Stimulated activated naive CD8-positive, alpha-beta T cell treated with anti-CD3 and anti-CD28 coated beads, Interleukin-15, amount 100 ng/mL, for 72 hours (primary cell): ENCODE data around the gene ATP5ME.
"Not testable (repeated sequence)": the region's sequence is repeated elsewhere in the genome, so short reads cannot be mapped to it uniquely, and the experiment has no call there.

Experiments
- ATAC-seq: fragments of 150-1000 bp; cut with Tn5 transposase; 2 replicates; pipeline ENCODE4 v1.10.0; 2021; ENCODE audit warnings: mild to moderate bottlenecking, moderate library complexity
- DNase-seq, 2 donors: peaks; one replicate each; pipeline ENCODE4 v3.0.0; 2021 to 2022
- H3K27ac Mint-ChIP-seq, 2 donors: one replicate each; pipeline ENCODE4 v1.8.0; 2022; ENCODE audit warnings: mild to moderate bottlenecking in 2 of 2, mixed read lengths in 2 of 2, moderate library complexity in 2 of 2
- H3K27me3 Mint-ChIP-seq: one replicate; pipeline ENCODE4 v1.8.0; 2022; ENCODE audit warnings: mixed read lengths
- H3K4me1 Mint-ChIP-seq: one replicate; pipeline ENCODE4 v1.8.0; 2022; ENCODE audit warnings: mild to moderate bottlenecking, mixed read lengths
- H3K4me3 Mint-ChIP-seq, 2 donors: one replicate each; pipeline ENCODE4 v1.8.0; 2022; ENCODE audit warnings: mild to moderate bottlenecking in 2 of 2, mixed read lengths in 2 of 2, moderate library complexity in 1 of 2
- H3K9me3 Mint-ChIP-seq, 2 donors: one replicate each; pipeline ENCODE4 v1.8.0; 2022; ENCODE audit warnings: mixed read lengths in 2 of 2

Gene ATP5ME

GRCh38 chr4:680928-681645, 7.0 kb upstream of the ATP5ME start:
- peak overlapping the region; percentile 67 to 76 for H3K4me3 Mint-ChIP-seq
- peaks cover 43% of the 10 kb centered on the region for H3K4me1 Mint-ChIP-seq
- DNase-seq: peak; percentile 60 to 75
- H3K27me3 Mint-ChIP-seq: peaks cover 17% of the 10 kb centered on the region
- H3K27ac Mint-ChIP-seq: peak overlapping the region; percentile 34 to 46
- no peaks in the 10 kb centered on the region for H3K9me3 Mint-ChIP-seq
- peak; percentile 68 for ATAC-seq

DNA sequence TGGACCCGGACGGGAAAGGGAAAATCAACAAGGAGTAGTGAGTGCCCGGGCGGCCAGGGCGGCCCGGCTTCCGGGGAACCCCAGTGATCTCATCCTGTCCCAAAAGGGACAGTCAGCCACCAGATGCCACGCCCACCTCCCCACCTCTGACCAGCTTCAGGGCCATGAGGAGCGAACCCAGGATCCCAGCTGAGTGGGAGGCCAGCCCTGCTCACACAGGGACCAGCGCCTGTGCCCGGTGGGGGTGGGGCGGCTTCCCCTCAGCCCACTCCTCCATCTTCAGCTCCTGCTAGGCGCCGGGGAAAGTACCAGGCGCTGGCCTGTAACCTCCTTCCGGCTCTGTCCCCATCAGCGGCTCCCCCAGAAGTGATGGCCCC, 6.5 kb upstream of the ATP5ME start:
- H3K27ac Mint-ChIP-seq: peak overlapping the region; percentile 42 to 46
- H3K4me1 Mint-ChIP-seq: peaks cover 49% of the 10 kb centered on the region

GRCh38 chr4:680091-680490, 6.0 kb upstream of the ATP5ME start:
- DNase-seq: no peak
- Mint-ChIP-seq H3K27ac (peak overlapping the region in 1 of 2 donors; percentile 66), H3K27me3 (peaks cover 10% of the 10 kb centered on the region), H3K9me3 (no peaks in the 10 kb centered on the region), H3K4me1 (peaks cover 53% of the 10 kb centered on the region), H3K4me3 (peak overlapping the region; percentile 67 to 76)
- ATAC-seq: no peak

More for the DNA sequence above, 6.5 kb upstream of the ATP5ME start:
- Mint-ChIP-seq H3K27me3 (peaks cover 15% of the 10 kb centered on the region), H3K9me3 (no peaks in the 10 kb centered on the region), H3K4me3 (peak overlapping the region; percentile 67 to 76)
- peak; percentile 31 for ATAC-seq
- peak in 1 of 2 donors; percentile 40 for DNase-seq

DNA sequence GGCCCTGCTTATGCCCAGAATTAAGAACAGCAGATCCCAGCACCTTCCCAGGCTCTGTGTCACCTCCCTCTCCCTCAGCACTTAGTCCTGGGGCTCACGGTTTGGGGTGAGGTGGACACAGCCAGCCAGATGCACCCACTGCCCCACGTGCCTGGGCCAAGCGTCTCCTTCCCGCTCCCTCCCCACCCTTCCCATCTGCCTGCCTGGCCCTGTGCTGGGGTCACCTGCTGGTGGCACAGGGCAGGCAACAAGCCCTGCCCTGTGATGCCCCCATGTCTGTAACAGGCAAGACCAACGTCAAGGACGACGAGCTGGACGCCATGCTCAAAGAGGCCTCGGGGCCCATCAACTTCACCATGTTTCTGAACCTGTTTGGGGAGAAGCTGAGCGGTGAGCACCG, 5.6 kb upstream of the ATP5ME start:
- peaks cover 6% of the 10 kb centered on the region for H3K27me3 Mint-ChIP-seq
- H3K4me1 Mint-ChIP-seq: peaks cover 54% of the 10 kb centered on the region
- peak overlapping the region; percentile 8 to 29 for H3K4me3 Mint-ChIP-seq
- DNase-seq (no peak), ATAC-seq (no peak)
- H3K27ac Mint-ChIP-seq: peak overlapping the region in 1 of 2 donors; percentile 66
- H3K9me3 Mint-ChIP-seq: no peaks in the 10 kb centered on the region

DNA sequence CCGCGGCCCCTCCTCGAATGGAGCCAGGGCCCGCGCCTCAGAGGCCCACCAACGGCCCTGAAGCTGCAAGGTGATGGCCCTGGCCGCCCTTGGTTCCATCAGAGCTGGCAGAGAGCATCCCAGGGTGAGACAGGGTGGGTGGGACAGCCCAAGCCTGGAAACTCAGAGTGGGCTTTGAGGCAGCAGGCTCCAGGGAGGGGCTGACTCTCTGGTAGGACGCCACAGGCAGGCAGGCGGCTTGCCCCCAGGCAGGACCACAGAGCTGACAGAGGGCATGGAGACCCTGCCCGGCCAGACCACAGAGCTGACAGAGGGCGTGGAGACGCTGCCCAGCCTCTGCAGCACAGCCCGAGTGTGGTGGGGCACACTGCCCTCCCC, 5.0 kb upstream of the ATP5ME start:
- Mint-ChIP-seq H3K4me1 (peaks cover 54% of the 10 kb centered on the region), H3K4me3 (no peak overlapping the region), H3K27me3 (peaks cover 6% of the 10 kb centered on the region), H3K27ac (no peak overlapping the region), H3K9me3 (no peaks in the 10 kb centered on the region)
- DNase-seq (no peak), ATAC-seq (no peak)

- no peak overlapping the region for H3K4me3 Mint-ChIP-seq
- no peak overlapping the region for H3K27ac Mint-ChIP-seq
- H3K27me3 Mint-ChIP-seq: peaks cover 6% of the 10 kb centered on the region
- no peaks in the 10 kb centered on the region for H3K9me3 Mint-ChIP-seq
- ATAC-seq (no peak), DNase-seq (no peak)
- H3K4me1 Mint-ChIP-seq: peaks cover 49% of the 10 kb centered on the region
Measured at GRCh38 chr4:678331-679103, 4.4 kb upstream of the ATP5ME start.

DNA sequence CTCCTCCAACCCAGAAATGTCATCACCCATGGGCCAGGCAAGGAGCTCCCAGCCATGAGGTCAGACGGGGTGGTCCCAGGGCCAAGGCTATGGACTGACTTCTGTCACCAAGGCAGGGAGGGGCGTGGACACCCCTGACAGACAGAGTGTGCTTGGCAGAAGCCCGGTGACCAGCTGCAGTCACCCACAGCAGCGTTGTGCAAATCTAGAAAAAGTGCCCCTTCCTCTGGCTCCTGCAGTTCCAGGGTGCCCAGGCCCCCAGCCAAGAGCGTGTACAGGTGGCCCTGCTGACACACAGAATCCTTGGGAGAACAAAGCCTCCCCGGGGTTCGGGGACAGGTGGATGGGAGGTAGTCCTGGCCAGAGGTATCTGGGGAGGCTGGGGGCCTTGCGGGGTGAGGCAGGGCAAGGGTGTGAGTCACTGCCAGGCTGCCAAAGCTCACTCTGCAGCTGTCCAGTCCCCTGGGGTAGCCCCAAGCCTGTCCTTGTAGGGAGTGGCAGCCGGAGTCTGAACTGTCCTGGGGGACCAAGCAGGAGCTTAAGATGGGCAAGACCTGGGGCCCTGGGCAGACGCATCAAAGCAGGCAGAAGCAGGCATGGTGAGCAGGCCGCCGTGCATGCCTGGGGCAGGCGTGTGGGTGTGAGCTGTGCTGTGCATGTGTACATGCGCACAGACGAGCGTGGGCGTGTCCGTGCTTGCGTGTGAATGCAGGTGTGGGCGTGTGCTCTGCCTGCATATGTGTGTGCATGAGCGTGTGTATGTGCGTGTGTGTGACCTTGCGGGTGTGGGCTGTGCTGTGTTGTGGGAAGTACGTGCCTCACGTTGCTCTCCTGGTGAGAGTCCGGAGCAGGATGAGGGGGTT, 3.6 kb upstream of the ATP5ME start:
- DNase-seq: no peak
- H3K4me1 Mint-ChIP-seq: peaks cover 48% of the 10 kb centered on the region
- no peak overlapping the region for H3K27ac Mint-ChIP-seq

DNA sequence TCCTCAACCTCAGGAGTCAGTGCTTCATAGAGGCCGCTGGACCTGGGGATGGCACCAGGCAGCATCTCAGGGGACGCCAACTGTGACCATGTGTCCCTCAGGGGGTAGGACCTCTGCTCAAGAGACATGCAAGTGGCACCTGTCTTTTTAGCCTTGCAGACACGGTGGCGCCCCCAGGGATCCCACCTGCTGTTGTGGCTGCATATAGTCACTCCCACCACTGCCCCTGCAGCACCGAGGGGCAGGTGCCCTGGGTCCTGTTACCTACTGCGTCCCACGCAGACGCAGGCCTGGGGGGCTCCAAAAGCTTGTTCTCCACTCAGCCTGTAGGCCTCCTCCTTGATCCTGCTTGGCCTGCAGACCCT, 2.8 kb upstream of the ATP5ME start:
- Mint-ChIP-seq H3K9me3 (no peaks in the 10 kb centered on the region), H3K4me3 (peak overlapping the region in 1 of 2 donors; percentile 72), H3K27ac (peak overlapping the region in 1 of 2 donors; percentile 30), H3K27me3 (no peaks in the 10 kb centered on the region), H3K4me1 (peaks cover 47% of the 10 kb centered on the region)
- no peak for DNase-seq
- no peak for ATAC-seq

More for the DNA sequence above, 3.6 kb upstream of the ATP5ME start:
- no peaks in the 10 kb centered on the region for H3K9me3 Mint-ChIP-seq
- H3K4me3 Mint-ChIP-seq: no peak overlapping the region
- no peak for ATAC-seq
- peaks cover 2% of the 10 kb centered on the region for H3K27me3 Mint-ChIP-seq

- peaks cover 47% of the 10 kb centered on the region for H3K4me1 Mint-ChIP-seq
- DNase-seq: no peak
- peak overlapping the region; percentile 87 to 95 for H3K4me3 Mint-ChIP-seq
- no peaks in the 10 kb centered on the region for H3K27me3 Mint-ChIP-seq
- peak overlapping the region in 1 of 2 donors; percentile 74 for H3K27ac Mint-ChIP-seq
- H3K9me3 Mint-ChIP-seq: no peaks in the 10 kb centered on the region
- no peak for ATAC-seq
Measured at GRCh38 chr4:675980-676870, 2.1 kb upstream of the ATP5ME start.

GRCh38 chr4:675036-675882, 1.2 kb upstream of the ATP5ME start:
- H3K9me3 Mint-ChIP-seq: no peaks in the 10 kb centered on the region
- H3K4me3 Mint-ChIP-seq: peak overlapping the region; percentile 87 to 95
- H3K27ac Mint-ChIP-seq: peak overlapping the region; percentile 94 to 98
- peaks cover 39% of the 10 kb centered on the region for H3K4me1 Mint-ChIP-seq
- DNase-seq (peak; percentile 46 to 63), ATAC-seq (peak; percentile 23)
- no peaks in the 10 kb centered on the region for H3K27me3 Mint-ChIP-seq

GRCh38 chr4:673349-674091, 556 bp downstream of the ATP5ME start:
- Mint-ChIP-seq H3K4me1 (peaks cover 36% of the 10 kb centered on the region), H3K27ac (peak overlapping the region; percentile 85 to 89), H3K9me3 (no peaks in the 10 kb centered on the region), H3K4me3 (peak overlapping the region; percentile 89 to 93), H3K27me3 (no peaks in the 10 kb centered on the region)
- no peak for DNase-seq
- ATAC-seq: peak; percentile 4

- Mint-ChIP-seq H3K4me1 (peaks cover 26% of the 10 kb centered on the region), H3K9me3 (no peaks in the 10 kb centered on the region), H3K27ac (no peak overlapping the region), H3K4me3 (no peak overlapping the region), H3K27me3 (no peaks in the 10 kb centered on the region)
- DNase-seq (no peak), ATAC-seq (no peak)
Measured at GRCh38 chr4:671769-672168, 2.3 kb downstream of the ATP5ME start.

- H3K4me3 Mint-ChIP-seq, H3K9me3 Mint-ChIP-seq, H3K27ac Mint-ChIP-seq, DNase-seq, ATAC-seq, H3K27me3 Mint-ChIP-seq: not testable (repeated sequence)
- peaks cover 16% of the 10 kb centered on the region for H3K4me1 Mint-ChIP-seq
Measured at GRCh38 chr4:669806-670559, 4.1 kb downstream of the ATP5ME start.
